IMR-90 (cell line): Measurements from ENCODE around the gene S100A2.

Experiments used
- BHLHE40 ChIP-seq: fragments of 150-350 bp; IDR thresholded peaks from 2 replicates; pipeline ENCODE4 v1.6.1; 2016; ENCODE audit warnings: mild to moderate bottlenecking, low read depth, low read length
- CEBPB ChIP-seq: IDR thresholded peaks from 2 replicates; pipeline ENCODE4 v1.6.1; 2012; ENCODE audit warnings: low read depth, low read length, improper control_type of control experiment
- CHD1 ChIP-seq: IDR thresholded peaks from 2 replicates; pipeline ENCODE4 v1.6.1; 2012; ENCODE audit warnings: low read depth, low read length, improper control_type of control experiment
- MAFK ChIP-seq: IDR thresholded peaks from 2 replicates; pipeline ENCODE4 v1.6.1; 2012; ENCODE audit warnings: low read depth, low read length, improper control_type of control experiment
- MAZ ChIP-seq: IDR thresholded peaks from 2 replicates; pipeline ENCODE4 v1.6.1; 2012; ENCODE audit warnings: low read depth, mild to moderate bottlenecking, low read length, improper control_type of control experiment, moderate library complexity, borderline replicate concordance
- MXI1 ChIP-seq: IDR thresholded peaks from 2 replicates; pipeline ENCODE4 v1.6.1; 2012; ENCODE audit warnings: low read depth, mild to moderate bottlenecking, low read length, moderate library complexity, borderline replicate concordance
- NFE2L2 ChIP-seq: fragments of 150-350 bp; IDR thresholded peaks from 2 replicates; pipeline ENCODE4 v1.6.1; 2016; ENCODE audit warnings: low read depth, mild to moderate bottlenecking, low read length
- POLR2A ChIP-seq: IDR thresholded peaks from 2 replicates; pipeline ENCODE4 v1.6.1; 2012; ENCODE audit warnings: mild to moderate bottlenecking, low read depth, low read length
- RAD21 ChIP-seq: IDR thresholded peaks from 2 replicates; pipeline ENCODE4 v1.6.1; 2012; ENCODE audit warnings: low read length, improper control_type of control experiment
- RCOR1 ChIP-seq: IDR thresholded peaks from 2 replicates; pipeline ENCODE4 v1.6.1; 2012; ENCODE audit warnings: mild to moderate bottlenecking, low read length, improper control_type of control experiment; ENCODE audit not compliant: insufficient replicate concordance
- RFX5 ChIP-seq: IDR thresholded peaks from 2 replicates; pipeline ENCODE4 v1.8.0; 2012; ENCODE audit warnings: low read depth, mild to moderate bottlenecking, low read length, moderate library complexity
- SMC3 ChIP-seq: fragments of 150-350 bp; IDR thresholded peaks from 2 replicates; pipeline ENCODE4 v1.6.1; 2016; ENCODE audit warnings: low read depth, mild to moderate bottlenecking, antibody characterized with exemption, low read length, moderate library complexity
- TF ChIP-seq, protein P1 (sequence below): conservative IDR thresholded peaks from 2 replicates; pipeline ENCODE4 v1.5.1; 2012; ENCODE audit warnings: mild to moderate bottlenecking, low read depth, low read length, improper control_type of control experiment
- TF ChIP-seq, protein P2 (sequence below): fragments of 150-350 bp; IDR thresholded peaks from 2 replicates; pipeline ENCODE4 v1.6.1; 2017; ENCODE audit warnings: mild to moderate bottlenecking, antibody characterized with exemption, low read length, low read depth

GRCh38 chr1:153545067-153546055, 20.3 kb downstream of the S100A2 start, which contains the start of gene S100A4:
- TF ChIP-seq, protein P1, sequence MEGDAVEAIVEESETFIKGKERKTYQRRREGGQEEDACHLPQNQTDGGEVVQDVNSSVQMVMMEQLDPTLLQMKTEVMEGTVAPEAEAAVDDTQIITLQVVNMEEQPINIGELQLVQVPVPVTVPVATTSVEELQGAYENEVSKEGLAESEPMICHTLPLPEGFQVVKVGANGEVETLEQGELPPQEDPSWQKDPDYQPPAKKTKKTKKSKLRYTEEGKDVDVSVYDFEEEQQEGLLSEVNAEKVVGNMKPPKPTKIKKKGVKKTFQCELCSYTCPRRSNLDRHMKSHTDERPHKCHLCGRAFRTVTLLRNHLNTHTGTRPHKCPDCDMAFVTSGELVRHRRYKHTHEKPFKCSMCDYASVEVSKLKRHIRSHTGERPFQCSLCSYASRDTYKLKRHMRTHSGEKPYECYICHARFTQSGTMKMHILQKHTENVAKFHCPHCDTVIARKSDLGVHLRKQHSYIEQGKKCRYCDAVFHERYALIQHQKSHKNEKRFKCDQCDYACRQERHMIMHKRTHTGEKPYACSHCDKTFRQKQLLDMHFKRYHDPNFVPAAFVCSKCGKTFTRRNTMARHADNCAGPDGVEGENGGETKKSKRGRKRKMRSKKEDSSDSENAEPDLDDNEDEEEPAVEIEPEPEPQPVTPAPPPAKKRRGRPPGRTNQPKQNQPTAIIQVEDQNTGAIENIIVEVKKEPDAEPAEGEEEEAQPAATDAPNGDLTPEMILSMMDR: no peak
- TF ChIP-seq NFE2L2: no peak
- TF ChIP-seq RAD21: no peak
- TF ChIP-seq MAZ: peak; percentile 78; the same call in 1 of the 2 replicates
- TF ChIP-seq, protein P2, sequence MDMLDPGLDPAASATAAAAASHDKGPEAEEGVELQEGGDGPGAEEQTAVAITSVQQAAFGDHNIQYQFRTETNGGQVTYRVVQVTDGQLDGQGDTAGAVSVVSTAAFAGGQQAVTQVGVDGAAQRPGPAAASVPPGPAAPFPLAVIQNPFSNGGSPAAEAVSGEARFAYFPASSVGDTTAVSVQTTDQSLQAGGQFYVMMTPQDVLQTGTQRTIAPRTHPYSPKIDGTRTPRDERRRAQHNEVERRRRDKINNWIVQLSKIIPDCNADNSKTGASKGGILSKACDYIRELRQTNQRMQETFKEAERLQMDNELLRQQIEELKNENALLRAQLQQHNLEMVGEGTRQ: no peak
- TF ChIP-seq POLR2A: no peak
- TF ChIP-seq RFX5: no peak
- TF ChIP-seq MXI1: 0 out of 2 replicates have a peak, but pooled peaks have one; percentile 11
- no peak for TF ChIP-seq BHLHE40
- TF ChIP-seq RCOR1: no peak
- TF ChIP-seq MAFK: no peak
- TF ChIP-seq CEBPB: 0 out of 2 replicates have a peak, but pooled peaks have one; percentile 21
- no peak for TF ChIP-seq SMC3
- no peak for TF ChIP-seq CHD1
